ENCODE measurements around the gene NSUN2.
A peak's percentile ranks its signal among the peaks of the same experiment; 100 is the strongest.

Gene NSUN2

GRCh38 chr5:6579535-6579934, 53.3 kb downstream of the NSUN2 start:
- no peak for DNase-seq (ENCODE audit: low spot score)
- TF ChIP-seq, protein P1, sequence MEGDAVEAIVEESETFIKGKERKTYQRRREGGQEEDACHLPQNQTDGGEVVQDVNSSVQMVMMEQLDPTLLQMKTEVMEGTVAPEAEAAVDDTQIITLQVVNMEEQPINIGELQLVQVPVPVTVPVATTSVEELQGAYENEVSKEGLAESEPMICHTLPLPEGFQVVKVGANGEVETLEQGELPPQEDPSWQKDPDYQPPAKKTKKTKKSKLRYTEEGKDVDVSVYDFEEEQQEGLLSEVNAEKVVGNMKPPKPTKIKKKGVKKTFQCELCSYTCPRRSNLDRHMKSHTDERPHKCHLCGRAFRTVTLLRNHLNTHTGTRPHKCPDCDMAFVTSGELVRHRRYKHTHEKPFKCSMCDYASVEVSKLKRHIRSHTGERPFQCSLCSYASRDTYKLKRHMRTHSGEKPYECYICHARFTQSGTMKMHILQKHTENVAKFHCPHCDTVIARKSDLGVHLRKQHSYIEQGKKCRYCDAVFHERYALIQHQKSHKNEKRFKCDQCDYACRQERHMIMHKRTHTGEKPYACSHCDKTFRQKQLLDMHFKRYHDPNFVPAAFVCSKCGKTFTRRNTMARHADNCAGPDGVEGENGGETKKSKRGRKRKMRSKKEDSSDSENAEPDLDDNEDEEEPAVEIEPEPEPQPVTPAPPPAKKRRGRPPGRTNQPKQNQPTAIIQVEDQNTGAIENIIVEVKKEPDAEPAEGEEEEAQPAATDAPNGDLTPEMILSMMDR (IDR thresholded peaks at IDR 0.05; ENCODE audit: borderline replicate concordance, control extremely low read depth, extremely low read depth, insufficient read depth, missing control alignments), result no peak
- in situ Hi-C loops (cut with MboI; ENCODE audit: low sequenced_read_pairs, unreplicated experiment), result no loop called here

DNA sequence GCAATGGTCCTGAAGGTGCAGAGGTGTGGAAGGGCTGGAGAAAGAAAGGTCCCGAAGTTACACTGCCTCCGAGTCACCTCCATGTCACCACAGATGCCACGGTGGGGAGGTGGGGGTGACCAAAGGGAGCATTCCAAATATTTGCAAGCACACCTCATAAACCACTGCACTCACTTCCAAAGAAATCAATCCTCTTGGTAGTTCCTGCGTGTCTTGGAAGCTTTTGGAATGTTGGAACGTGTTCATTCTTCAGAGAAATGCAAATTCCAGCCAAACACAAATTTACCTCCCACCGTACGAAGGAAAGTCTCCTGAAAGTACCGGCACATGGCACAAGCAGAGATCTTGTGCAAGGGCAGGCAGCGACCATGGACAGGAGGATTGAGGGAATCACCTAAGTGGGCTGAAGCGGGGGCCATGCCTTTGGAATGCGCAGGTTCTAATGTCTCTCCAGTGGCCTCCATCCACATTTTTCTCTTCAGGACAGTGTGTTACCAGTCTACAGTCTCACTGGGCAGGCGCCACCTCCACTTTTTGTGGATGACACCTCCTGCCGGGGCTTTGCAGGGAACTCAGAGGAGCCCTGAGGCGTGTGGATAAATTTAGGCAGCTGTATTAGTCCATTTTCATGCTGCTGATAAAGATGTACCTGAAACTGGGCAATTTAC, 54.0 kb downstream of the NSUN2 start:
- DNase-seq (ENCODE audit: low spot score), result no peak
- in situ Hi-C loops (cut with MboI; ENCODE audit: low sequenced_read_pairs, unreplicated experiment), result no loop called here
- TF ChIP-seq, protein P1 (IDR thresholded peaks at IDR 0.05; ENCODE audit: borderline replicate concordance, control extremely low read depth, extremely low read depth, insufficient read depth, missing control alignments), result no peak

- peak; percentile 64 for DNase-seq (ENCODE audit: low spot score)
- in situ Hi-C loops (cut with MboI; ENCODE audit: low sequenced_read_pairs, unreplicated experiment), result no loop called here
- TF ChIP-seq, protein P1 (IDR thresholded peaks at IDR 0.05; ENCODE audit: borderline replicate concordance, control extremely low read depth, extremely low read depth, insufficient read depth, missing control alignments), result peak; percentile 15
Observed at GRCh38 chr5:6576861-6577501, 55.9 kb downstream of the NSUN2 start.

GRCh38 chr5:6574537-6575245, 58.2 kb downstream of the NSUN2 start:
- TF ChIP-seq, protein P1 (IDR thresholded peaks at IDR 0.05; ENCODE audit: borderline replicate concordance, control extremely low read depth, extremely low read depth, insufficient read depth, missing control alignments), result no peak
- no peak for DNase-seq (ENCODE audit: low spot score)
- in situ Hi-C loops (cut with MboI; ENCODE audit: low sequenced_read_pairs, unreplicated experiment), result no loop called here

- no peak for DNase-seq (ENCODE audit: low spot score)
- TF ChIP-seq, protein P1 (IDR thresholded peaks at IDR 0.05; ENCODE audit: borderline replicate concordance, control extremely low read depth, extremely low read depth, insufficient read depth, missing control alignments), result no peak
- in situ Hi-C loops (cut with MboI; ENCODE audit: low sequenced_read_pairs, unreplicated experiment), result no loop called here
Observed at GRCh38 chr5:6574111-6574510, 58.7 kb downstream of the NSUN2 start.

- in situ Hi-C loops (cut with MboI; ENCODE audit: low sequenced_read_pairs, unreplicated experiment), result no loop called here
- no peak for DNase-seq (ENCODE audit: low spot score)
- TF ChIP-seq, protein P1 (IDR thresholded peaks at IDR 0.05; ENCODE audit: borderline replicate concordance, control extremely low read depth, extremely low read depth, insufficient read depth, missing control alignments), result no peak
Observed at GRCh38 chr5:6573651-6574101, 59.2 kb downstream of the NSUN2 start.

All from GM13976 (cell line).